Endodermal cell (in vitro differentiated cells): ENCODE data around the gene TCEAL5. TPM values are rescaled to one million over a fixed set of nuclear protein-coding genes. Genes with fewer than 3 reads are reported as not detected.

Source experiments
- total RNA-seq, 2 donors: library from RNA; stranded (reverse); fragmentation: NEBNext Ultra II Directional in 1 of 2; extraction: Animal tissue kit (Norgen Biotek cat#: 25700) in 1 of 2; gene quantifications; 2 replicates in 1 of 2; 3 replicates in 1 of 2; pipeline ENCODE4 v1.2.1, GENCODE V29; 2021

TCEAL5 gene
- total RNA-seq, 2 donors from 2014 or later = 0.22 to 4.4 TPM

Other genes starting within 250 kb of the TCEAL5 start
- 100 to 1,000 TPM in 1 of 2 donors, 10 to 100 TPM in 1; 83.6 to 144 TPM for gene BEX1, start 212.6 kb downstream of the TCEAL5 start, total RNA-seq
- gene NXF3, start 183.6 kb downstream of the TCEAL5 start, total RNA-seq = under 1 TPM in 1 of 2 donors, not detected in 1; 0.51 TPM
- 10 to 100 TPM; 65.1 to 71.0 TPM for gene BEX4, start 61.6 kb downstream of the TCEAL5 start, total RNA-seq
- 100 to 1,000 TPM in 1 of 2 donors, 10 to 100 TPM in 1; 81.4 to 113 TPM for gene TCEAL8, start 21.6 kb downstream of the TCEAL5 start, total RNA-seq
- gene BEX2, start 34.2 kb upstream of the TCEAL5 start, total RNA-seq = 10 to 100 TPM; 23.6 to 32.3 TPM
- gene TCEAL7, start 53.5 kb upstream of the TCEAL5 start, total RNA-seq = 1 to 10 TPM; 5.3 to 6.7 TPM
- gene TCEAL9, start 79.8 kb upstream of the TCEAL5 start, total RNA-seq = 100 to 1,000 TPM in 1 of 2 donors, 10 to 100 TPM in 1; 97.6 to 125 TPM
- 100 to 1,000 TPM; 595 to 651 TPM for gene BEX3, start 99.8 kb upstream of the TCEAL5 start, total RNA-seq
- gene RAB40A, start 242.7 kb upstream of the TCEAL5 start, total RNA-seq = under 1 TPM; 0.51 to 0.66 TPM